GM21717 (cell line): Measurements from ENCODE around the gene KCNK10.

ENCODE experiments used
- ATAC-seq: cut with Tn5 transposase; IDR thresholded peaks from one replicate; pipeline ENCODE4 v1.9.1; 2021; ENCODE audit warnings: mild to moderate bottlenecking, moderate library complexity; ENCODE audit not compliant: unreplicated experiment

Gene KCNK10

DNA sequence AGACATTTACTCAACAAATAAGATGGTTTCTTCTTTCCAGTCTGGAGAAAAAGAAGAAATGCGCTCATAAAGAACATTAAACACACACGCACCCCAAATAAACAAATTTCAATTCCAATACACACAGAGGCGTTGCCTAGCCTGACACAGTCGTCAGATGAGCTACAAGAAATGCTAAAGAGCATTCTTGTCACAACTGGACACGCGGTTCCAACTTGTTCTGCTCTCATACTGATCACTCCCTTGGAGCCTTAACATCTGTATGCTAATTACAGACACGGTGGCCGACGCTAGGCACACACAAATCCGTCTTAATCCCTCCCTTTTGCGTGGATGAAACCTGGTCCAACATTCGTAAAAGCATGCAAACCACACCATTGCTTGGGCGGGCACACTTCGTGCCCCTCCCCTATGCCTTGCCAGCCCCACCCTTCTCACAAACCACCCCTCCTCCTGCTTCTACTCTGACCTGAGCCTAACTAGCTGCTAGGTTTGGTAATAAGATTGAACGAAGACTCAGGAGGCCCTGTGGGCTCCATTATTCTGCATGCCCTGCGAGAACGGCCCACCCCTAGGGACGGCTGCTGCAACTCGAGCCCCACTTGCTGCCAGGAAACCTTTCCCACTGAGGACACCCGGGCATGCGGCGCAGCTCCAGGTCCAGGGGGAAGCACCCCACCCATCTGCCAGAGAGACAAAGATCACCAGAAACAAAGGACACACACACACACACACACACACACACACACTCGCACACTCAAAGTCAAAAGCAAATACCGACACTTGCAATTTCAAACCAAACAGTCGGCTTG is 1.2 kb downstream of the KCNK10 start:
- ATAC-seq = no peak

DNA sequence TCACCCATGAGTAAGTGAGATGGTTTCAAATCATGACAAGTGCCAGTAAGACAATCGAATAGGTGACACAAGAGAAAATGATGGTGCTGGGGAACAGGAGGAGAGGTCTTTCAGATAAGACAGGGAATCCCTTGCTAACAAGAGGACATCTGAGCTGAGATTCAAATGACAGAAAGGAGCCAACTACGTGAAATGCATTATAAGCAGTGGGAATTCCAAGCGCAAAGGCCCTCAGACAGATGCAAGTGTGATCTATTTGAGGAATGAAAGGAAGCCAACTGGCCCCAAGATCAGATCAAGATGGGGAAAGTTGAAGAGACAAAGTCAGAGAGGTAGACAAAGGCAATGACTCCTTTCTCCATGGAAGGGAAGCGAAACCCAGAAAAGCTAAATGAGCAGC is 4.7 kb downstream of the KCNK10 start:
- no peak for ATAC-seq

DNA sequence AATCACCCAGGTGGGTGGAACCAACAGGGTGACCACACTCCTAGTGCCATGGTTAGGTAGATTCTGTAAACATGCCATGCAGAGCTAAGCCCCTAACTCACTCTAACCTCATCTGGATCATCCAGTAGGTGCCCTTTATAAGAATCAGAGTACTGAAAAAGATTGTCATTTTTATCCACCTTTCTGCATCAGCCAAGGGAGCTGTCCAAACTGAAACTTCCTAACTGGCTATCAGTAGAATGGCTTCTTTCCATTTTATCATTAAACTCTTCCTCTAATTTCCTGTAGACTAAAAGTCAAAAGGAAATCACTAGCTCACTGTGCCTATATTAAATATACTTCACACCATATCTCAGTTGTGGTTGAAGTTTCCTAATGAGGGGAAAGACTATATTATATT is 6.5 kb downstream of the KCNK10 start:
- no peak for ATAC-seq

DNA sequence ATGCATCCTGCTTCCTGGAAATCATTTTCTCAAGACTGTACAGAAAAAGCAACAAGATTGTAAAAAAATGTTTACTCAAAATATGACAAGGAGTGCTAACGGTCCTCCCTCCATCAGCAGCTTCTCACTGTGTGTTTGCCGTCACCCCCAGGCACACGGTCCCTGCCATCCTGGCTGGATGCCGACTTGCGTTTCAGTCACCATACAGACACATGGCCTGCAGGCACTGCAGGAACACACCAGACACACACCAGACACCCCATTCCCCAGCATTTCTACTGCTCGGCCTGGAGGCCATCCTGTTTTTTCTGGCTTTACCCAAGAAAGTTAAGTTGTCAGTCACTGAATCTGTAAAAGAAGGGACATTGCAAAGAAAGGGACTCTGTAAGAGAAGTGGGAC is 10.8 kb downstream of the KCNK10 start:
- no peak for ATAC-seq

DNA sequence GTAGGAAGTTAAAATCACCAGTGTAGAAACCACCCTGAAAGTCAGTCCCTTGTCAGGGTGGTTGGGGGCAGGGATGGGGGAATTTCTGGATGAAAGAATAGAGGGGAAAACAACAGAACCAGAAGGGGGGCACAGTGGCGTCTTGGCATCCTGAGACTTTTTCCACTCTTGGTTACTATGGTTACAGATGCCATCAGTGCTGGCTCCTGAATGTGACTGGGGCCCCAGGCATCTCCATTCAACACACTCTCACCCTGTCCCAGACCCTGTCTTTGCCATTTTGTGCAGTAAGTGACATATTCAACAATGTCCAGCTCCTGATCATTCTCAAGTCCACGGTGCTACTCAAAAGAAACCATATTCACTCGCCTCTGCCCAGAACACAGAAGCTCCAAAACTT is 11.3 kb downstream of the KCNK10 start:
- ATAC-seq = no peak

DNA sequence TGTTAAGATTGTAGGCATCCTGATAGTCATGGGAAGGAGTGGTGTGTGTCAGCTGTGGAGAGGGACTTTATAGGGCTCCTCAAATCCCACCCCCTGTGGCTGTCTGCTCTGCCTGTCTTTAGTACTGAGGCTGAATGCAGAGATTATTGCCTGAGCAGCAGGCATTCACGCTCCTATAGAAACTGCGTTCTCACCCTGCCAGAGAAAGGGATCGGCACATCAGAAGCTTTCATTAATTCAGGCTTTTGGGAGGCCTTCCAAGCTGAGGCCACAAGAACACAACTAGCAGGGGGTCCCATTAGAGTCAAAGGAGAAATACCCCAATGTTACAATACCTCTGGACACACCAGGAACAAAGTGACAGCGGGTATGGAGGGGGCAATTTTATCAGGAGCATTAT is 12.6 kb downstream of the KCNK10 start:
- no peak for ATAC-seq

DNA sequence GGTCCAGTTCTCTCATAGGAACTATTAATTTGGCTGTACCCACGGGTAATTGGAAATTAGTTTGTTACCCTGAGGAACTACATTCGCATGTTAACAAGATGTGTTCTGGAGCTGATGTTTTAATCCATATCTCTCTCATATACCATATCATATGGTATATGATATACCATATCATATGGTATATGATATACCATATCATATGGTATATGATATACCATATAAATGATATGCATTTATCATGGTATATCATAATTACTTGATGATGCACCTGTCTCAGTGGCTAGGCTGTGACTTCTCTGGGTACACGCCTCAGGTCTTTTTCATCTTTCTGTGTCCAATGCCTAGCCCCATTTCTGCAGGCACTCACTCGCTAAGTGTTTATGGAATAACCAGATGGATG is 13.0 kb downstream of the KCNK10 start:
- ATAC-seq = no peak

DNA sequence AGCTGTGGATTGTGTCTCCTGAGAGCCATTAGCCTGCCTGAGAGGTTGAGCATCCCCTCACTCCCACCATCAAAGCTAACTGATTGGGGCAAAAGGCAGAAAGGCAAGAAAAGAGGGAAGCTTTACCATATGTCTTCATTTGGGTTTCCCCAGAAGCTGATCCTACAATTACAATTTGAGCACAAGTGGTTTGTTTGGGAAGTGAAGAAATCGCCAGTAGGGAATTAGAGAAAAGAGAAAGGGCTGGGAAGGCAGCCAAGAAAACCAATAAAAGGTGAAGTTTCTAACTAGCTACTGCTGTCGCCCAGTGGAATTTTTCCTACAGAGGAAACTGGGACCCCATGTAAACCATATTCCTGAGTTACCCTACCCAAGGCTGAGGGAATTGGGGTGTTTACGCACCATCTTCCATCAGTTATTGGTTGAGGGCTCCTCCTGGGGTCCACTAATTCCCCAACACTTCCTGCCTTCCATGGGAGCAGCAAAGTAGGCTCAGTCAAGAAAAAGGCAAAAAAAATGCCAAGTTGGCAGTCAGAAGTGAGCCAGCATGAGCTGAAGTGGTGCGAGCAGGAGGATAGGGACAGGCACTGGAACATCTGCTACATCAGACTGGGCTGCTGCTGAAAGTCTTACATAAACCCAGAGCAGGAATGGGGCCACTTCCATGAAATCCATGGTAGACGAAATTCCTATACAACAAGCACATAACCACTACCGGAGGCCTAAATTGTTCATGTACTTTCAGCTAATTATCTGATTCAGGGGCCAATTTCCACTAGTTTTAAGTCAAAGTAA is 17.3 kb downstream of the KCNK10 start:
- ATAC-seq = no peak

DNA sequence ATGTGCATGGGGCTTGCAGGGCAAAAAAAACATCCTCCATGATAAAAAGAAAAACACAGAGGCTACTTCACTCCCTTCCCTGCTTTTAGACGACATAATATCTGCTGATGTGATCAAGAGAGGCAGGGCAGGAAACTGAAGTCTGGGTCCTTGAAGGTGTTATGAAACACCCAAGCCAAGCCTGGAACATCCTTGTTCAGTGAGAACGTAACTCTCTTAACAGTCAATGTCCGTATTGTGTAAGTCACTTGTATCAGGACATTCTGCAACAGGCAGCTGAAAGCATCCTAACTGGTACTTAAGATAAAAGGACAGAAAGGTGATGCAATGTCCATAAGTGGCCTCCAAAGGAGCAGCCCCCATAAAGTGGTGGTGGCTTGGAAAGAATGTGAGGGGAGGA is 20.0 kb downstream of the KCNK10 start:
- ATAC-seq = no peak

DNA sequence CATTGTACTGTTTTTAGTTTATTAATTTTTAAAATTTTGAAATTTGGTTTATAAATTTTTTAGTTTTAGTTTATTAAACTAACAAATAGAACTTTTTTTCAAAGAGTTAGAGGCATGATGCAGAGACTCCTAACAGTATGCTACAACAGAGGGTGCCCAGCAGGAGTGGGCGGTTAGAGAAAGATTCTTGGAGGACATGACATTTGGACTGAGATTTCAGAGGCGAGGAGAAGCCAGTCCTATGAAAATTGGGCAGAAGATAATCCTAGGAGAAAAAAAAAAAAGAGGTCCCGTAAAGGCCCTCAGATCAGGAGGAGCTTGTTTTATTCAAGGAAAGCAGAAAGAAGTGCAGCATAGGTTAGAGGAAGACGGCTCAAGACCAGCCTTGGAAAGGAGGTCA is 21.7 kb downstream of the KCNK10 start:
- ATAC-seq = no peak

DNA sequence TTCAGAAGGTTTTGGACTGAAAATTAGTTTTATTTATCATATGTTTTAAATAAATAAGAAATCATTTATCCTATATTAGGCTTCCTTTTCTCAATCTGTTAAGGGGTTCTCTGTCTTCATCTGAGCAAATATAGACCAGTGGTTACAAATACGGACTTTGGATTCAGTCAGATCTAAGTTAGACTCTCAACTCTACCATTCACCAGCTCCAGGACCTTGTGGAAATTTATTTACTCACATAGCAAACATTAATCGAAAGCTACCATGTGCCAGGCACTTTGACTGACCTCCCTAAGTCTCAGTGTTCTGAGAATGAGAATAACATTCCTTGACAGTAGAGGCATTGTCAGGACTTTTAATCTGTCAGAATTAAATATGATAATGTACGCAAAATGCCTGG is 22.3 kb downstream of the KCNK10 start:
- no peak for ATAC-seq

DNA sequence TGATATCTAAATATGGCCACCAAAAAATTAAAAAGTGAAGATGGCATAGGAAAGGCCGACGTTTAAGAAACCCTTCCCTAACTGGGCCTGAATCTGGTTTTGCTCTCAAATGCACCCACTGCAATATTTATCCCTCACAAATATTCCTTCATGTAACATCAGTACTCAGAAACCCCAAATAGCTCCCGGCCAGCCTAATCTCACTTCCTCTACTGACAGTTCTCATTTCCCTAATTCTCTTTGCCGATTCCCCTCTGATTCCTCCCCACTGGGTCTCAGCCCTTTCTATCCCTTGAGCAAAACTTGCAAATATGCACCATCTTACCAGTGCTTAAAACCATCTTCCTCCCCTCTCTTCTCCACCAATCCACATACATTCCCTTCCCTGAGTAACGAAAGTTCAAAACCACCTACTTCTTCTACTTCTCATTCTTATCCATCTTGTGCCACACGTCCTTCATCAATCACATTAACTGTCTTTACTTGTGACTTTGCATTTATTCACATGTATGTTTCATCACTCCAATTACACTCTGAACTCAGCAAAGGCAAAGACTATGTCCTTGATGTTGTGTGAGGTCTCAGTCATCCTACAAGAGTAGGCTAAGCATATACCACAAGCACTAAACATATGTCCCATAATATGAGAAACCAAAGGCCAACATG is 23.1 kb downstream of the KCNK10 start:
- no peak for ATAC-seq

DNA sequence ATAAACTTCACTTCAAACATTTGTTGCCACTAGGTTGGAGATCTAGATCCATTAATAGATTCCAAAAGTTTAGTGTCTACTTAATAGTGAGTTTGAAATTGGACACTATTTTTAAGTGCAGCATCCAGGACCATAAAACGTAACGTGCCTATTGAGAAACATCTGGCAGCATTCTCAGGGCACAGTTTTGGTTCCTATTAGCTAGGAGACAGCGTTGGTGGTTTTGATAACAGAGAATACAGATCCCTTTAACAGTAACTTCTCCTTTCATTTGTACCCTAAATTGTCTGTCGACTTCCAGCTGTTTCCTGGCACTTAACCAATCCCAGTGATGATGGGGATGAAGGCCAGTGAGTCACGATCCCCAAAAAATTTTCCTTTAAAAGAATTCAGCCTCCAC is 25.8 kb downstream of the KCNK10 start:
- ATAC-seq = no peak

DNA sequence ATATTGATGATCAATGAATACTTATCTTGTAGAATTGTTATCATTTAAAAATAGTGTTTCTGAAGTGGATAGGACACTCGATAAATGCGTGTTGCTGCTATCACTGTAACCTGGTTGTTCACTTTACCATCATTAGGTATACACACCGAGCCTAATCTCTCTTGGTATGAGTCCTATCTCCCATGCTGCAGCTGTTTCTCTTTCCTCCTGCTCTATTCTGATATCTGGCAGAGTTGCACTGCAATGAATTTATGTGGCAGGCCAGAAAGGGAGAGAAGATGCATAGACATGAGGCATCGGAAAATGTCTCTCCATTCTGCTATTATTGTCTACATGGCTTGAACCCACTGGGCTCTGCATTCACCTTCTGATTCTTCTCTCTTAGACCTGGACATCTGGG is 26.7 kb downstream of the KCNK10 start:
- ATAC-seq = no peak

DNA sequence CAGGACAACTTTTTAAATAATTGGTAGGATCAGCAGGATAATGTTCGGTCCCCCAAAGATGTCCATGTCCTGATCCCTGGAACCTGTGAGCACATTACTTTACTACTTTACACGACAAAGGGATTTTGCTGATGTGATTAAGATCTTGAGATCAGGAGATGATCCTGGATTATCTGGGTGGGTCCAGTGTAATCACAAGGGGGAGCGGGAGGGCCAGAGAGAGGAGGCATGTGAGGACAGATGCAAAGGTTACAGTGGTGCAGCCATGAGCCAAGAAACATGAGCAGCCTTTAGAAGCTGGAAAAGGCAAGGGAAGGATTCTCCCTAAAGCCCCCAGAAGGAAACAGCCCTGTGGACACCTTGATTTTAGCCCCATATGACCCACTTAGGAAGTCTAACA is 33.1 kb downstream of the KCNK10 start:
- no peak for ATAC-seq

DNA sequence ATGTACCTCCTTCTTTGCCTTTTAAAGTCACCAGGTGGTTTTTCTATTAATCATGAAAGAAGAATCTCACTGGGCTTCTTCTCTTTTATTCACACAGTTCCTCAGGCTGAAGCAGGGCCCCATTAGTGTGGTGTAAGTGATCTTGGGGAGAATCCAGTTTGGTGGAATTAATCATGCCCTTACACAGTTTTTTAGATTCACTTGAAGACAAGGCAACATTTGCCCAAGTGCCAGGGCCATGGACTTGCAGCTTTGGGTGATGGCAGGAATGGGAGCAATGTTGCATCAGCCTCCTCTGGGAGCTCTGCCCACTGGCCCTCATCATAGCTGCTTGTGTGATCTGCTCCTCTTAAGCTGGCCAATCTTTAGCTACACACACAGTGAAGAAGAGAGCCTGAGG is 33.8 kb downstream of the KCNK10 start:
- ATAC-seq = no peak

DNA sequence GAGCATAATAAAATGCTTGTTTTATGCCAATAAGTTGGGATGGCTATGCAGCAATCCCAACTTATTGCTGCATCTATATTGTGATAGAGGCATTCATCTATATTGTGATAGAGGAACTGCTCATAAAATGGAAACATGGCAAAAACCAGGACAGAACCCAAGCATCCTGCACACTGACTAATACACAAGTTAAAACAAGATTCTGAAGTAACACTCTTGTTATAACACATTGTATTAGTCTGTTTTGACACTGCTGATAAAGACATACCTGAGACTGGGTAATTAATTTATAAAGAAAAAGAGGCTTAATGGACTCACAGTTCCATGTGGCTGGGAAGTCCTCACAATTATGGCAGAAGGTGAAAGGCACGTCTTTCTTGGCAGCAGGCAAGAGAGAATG is 36.8 kb downstream of the KCNK10 start:
- ATAC-seq = no peak

DNA sequence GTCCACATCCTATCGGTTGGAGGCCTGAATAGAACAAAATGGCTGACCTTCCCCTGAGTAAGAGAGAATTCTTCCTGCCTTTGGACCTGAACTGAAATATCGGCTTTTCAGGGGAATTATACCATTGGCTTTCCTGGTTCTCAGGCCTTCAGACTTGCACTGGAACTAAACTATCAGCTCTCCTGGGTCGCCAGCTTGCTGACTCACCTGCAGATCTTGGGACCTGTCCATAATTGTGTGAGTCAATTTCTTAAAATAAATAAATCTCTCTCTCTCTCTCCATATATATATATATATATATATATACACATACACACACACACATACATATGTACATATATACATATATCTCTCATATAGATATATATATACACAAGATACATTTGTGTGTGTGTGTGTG is 41.6 kb downstream of the KCNK10 start:
- no peak for ATAC-seq

DNA sequence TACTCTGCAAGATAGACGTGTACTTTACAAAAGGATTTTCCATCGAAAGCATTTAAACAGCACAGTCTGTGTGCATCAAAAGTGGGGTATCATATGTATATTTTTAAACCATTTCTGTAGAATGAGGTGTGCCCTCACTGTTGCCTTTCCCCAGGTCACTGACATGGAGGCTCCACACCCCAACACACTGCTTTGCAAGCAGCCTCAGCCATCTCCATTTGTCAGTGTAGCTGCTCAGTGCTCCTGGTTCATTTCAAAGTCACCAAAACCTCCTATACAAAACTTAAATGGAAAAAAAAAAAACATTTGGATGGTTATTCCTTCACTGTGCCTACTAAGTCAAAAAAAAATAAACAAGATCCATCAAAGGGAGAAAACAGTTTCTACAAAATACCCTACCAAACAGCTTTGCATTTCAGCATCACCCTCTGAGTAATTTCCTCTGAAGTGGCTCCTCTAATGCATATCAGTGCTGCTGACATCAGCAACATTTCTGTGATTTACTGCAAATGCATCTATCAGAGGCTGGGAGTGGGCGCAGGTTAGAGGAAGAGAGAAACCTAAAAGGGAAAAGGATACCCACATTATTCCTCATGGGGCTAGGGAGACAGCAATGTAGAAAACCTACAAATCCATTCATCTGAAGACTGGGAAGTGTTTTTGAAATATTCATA is 46.0 kb downstream of the KCNK10 start:
- no peak for ATAC-seq

DNA sequence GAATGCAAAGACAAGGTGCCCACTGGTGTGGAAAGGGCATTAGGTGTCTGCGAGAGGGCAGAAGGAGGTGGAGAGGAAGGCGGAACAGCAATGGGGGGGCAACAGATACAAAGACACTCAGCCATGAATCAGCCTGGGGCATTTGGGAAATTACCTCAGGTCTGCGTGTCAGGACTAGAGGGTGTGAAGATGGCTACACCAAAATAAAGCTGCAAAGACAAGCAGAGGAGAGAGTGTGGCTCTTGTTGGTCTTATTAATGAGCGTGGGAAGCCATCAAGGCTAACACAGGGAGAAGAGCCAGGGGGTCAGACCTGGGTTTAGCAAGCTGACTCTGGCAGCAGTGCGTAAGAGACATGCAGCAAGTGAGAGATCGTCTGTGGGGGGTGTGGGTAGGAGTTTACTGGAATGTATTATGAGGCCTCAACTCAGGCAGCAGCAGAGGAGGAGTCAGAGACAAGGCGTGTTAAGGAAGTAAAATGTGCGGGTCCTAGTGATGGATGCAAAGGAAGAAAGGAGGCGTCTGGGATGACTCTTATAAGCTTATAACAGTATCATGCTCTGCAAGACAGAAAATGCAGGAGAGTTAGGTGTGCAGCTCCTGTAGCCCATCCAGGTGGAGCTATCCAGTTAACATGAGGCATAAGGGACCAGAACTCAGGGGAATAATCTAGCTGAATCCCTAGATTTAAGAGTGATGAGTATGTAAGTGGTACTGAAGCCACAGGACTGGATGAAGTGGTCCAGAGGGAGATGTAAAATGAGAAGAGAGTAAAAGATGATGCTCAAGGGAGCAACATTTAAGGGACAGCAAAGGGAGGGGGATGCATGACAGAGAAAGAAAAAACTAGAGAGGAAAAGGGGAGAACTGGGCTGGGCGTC is 50.4 kb downstream of the KCNK10 start:
- ATAC-seq = no peak
